Measurements from ENCODE around the gene NEGR1.
"Not testable (repeated sequence)": the region's sequence is repeated elsewhere in the genome, so short reads cannot be mapped to it uniquely, and the experiment has no call there.

NEGR1 gene

GRCh38 chr1:71940261-71940660, 342.1 kb downstream of the NEGR1 start:
- no peak for DNase-seq (ENCODE audit: low spot score)

- DNase-seq (ENCODE audit: low spot score), result no peak
These were observed 351.8 kb downstream of the NEGR1 start for GRCh38 chr1:71930511-71930910.

GRCh38 chr1:71921935-71922559, 360.3 kb downstream of the NEGR1 start:
- DNase-seq (ENCODE audit: low spot score), result no peak

- DNase-seq (ENCODE audit: low spot score), result no peak
These were observed 361.1 kb downstream of the NEGR1 start for GRCh38 chr1:71921204-71921603.

GRCh38 chr1:71920556-71920955, 361.8 kb downstream of the NEGR1 start:
- no peak for DNase-seq (ENCODE audit: low spot score)

- DNase-seq (ENCODE audit: low spot score), result no peak
These were observed 362.4 kb downstream of the NEGR1 start for GRCh38 chr1:71919811-71920509.

GRCh38 chr1:71918630-71919029, 363.7 kb downstream of the NEGR1 start:
- no peak for DNase-seq (ENCODE audit: low spot score)

GRCh38 chr1:71916894-71917293, 365.4 kb downstream of the NEGR1 start:
- DNase-seq (ENCODE audit: low spot score), result no peak

- DNase-seq (ENCODE audit: low spot score), result no peak
These were observed 367.7 kb downstream of the NEGR1 start for GRCh38 chr1:71914626-71915025.

GRCh38 chr1:71908871-71909390, 373.4 kb downstream of the NEGR1 start:
- no peak for DNase-seq (ENCODE audit: low spot score)

- no peak for DNase-seq (ENCODE audit: low spot score)
These were observed 374.0 kb downstream of the NEGR1 start for GRCh38 chr1:71908303-71908702.

GRCh38 chr1:71899881-71900280, 382.5 kb downstream of the NEGR1 start:
- no peak for DNase-seq (ENCODE audit: low spot score)

GRCh38 chr1:71888166-71888565, 394.2 kb downstream of the NEGR1 start:
- DNase-seq (ENCODE audit: low spot score), result not testable (repeated sequence)

- DNase-seq (ENCODE audit: low spot score), result no peak
These were observed 397.2 kb downstream of the NEGR1 start for GRCh38 chr1:71885171-71885570.

GRCh38 chr1:71882637-71883036, 399.7 kb downstream of the NEGR1 start:
- DNase-seq (ENCODE audit: low spot score), result no peak

- no peak for DNase-seq (ENCODE audit: low spot score)
These were observed 400.1 kb downstream of the NEGR1 start for GRCh38 chr1:71882226-71882625.

GRCh38 chr1:71881611-71882010, 400.7 kb downstream of the NEGR1 start:
- no peak for DNase-seq (ENCODE audit: low spot score)

- no peak for DNase-seq (ENCODE audit: low spot score)
These were observed 413.0 kb downstream of the NEGR1 start for GRCh38 chr1:71869326-71869725.

- DNase-seq (ENCODE audit: low spot score), result no peak
These were observed 419.6 kb downstream of the NEGR1 start for GRCh38 chr1:71862756-71863155.

GRCh38 chr1:71861022-71861421, 421.3 kb downstream of the NEGR1 start:
- DNase-seq (ENCODE audit: low spot score), result no peak

GRCh38 chr1:71859806-71860205, 422.5 kb downstream of the NEGR1 start:
- DNase-seq (ENCODE audit: low spot score), result no peak

GRCh38 chr1:71857862-71858261, 424.5 kb downstream of the NEGR1 start:
- DNase-seq (ENCODE audit: low spot score), result no peak

GRCh38 chr1:71853360-71853759, 429.0 kb downstream of the NEGR1 start:
- no peak for DNase-seq (ENCODE audit: low spot score)

- no peak for DNase-seq (ENCODE audit: low spot score)
These were observed 431.4 kb downstream of the NEGR1 start for GRCh38 chr1:71850936-71851335.

Measured in left forelimb (tissue), 1 donor.